ENCODE results near the gene CLNK. TPM values are rescaled to one million over a fixed set of nuclear protein-coding genes. Genes with fewer than 3 reads are reported as not detected.

The CLNK gene
- polyA plus RNA-seq, 5 donors, result 0.22 to 0.59 (median 0.46) TPM

DNA sequence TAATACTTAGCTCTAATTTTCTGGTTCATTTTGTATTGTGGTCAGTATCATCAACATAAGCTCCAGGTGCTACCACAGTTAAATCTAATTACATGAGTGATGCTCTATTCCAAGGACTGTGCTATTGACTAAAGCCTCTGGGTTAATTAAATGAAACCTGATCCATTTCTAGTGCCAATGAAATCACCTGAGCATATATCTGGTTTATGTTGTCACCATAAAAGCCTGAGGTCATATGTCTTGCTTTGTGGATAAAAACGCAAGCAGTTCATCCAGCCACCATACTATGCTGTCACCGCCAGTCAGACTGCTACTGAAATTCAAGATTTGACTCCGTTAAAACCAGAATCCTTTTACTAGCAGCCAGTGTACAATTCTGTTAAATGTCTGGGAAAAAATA, 163.1 kb downstream of the CLNK start:
- no peak for DNase-seq

DNA sequence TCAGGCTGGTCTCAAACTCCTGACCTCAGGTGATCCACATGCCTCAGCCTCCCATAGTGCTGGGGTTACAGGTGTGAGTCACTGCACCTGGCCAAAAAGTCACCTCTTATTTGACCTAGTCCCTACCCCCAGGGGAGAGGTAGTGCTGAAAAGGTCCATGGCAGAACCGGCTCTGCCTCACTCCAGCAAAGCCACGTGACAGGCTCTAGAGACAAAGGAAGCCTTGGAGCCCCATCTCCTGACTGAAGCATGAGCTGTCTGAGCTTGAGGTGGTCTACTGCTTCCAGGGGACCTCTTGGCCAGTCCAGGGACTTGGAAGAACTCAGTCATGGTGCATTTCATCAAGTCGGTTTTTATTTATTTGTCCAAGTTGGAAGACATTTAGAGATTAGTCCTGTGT, 174.8 kb downstream of the CLNK start:
- no peak for DNase-seq

DNA sequence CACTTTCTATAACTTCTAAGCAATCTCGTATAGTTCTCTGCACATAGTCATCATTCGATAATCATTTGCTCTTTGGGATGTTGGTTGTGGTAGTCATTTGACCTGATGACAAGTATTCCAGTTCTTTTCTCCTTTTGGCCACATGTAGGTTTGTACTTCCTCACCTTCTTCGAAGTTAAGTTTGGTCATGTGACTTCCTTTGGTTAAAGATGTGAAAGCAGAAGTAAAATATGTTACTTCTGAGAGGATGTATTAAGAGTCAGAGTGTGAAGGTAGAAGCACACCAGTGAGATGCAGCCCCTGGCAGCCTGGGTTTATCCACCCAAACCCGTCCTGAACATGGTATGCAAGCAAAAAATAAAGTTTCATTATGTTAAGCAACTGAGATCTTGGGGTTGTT, 178.5 kb downstream of the CLNK start:
- no peak for DNase-seq

DNA sequence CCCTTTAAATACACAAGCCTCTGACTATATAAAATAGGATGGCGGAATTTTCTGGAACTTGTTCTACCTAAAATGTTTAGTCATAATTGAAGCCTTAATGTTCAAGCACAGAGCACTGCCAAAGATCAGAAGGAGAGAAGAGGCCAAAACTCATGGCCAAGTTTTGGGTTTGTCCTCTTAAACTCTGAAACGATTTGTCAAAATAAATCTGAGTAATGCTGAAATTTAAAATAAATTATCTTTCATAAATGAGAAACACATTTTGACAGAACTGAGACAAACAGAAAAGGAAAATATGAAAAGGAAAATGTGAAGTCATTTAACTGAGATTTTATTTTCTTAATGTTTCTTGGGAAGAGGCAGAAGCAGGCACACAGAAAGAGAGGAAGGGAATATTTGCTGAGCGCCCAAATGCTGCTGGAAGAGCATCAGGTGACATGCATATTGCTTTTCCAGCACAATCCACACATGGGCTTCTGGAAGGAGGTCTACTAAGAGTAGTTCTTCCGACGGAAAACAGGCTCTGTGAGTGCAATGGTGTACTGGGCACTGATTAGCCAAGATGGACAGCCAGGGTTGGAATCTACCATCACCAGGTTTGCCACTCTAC, 179.9 kb downstream of the CLNK start:
- DNase-seq, result no peak

DNA sequence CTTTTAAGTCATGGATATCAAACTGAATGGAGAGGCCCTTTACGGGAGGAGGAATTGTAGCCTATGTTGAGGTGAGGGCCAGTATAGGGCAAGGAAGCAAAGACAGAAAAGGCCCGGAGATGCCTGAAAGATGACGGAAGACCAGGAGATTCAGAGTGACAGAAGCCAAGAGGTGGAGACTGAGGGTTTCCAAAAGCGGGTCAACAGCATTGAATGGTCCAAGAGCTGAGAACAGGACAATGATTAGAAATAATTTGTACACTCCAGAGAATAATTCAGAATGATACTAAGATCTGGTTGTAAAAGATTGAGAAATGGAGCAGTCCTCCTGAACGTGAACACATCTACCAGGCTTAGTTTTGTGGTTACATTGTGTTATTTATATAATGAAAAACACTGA, 181.9 kb downstream of the CLNK start:
- no peak for DNase-seq

DNA sequence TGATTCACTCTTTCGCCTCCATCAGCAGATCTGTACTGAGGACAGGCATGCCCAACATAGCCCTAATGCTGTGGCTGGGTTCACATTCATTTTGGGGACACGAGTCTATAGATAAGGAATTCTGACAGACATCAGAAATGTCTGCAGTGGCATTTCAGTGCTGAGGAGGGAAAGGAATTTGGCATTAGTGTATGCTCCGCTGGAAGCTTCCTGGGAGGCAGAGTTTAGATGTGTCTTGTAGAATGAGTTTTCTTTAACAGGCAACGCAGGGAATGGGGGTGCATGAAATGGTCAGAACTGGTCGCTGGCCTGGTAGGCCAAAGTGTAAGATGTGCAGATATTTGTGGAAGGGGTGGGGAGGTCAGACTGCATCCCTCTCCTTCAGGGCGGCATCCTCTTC, 183.8 kb downstream of the CLNK start:
- no peak for DNase-seq

DNA sequence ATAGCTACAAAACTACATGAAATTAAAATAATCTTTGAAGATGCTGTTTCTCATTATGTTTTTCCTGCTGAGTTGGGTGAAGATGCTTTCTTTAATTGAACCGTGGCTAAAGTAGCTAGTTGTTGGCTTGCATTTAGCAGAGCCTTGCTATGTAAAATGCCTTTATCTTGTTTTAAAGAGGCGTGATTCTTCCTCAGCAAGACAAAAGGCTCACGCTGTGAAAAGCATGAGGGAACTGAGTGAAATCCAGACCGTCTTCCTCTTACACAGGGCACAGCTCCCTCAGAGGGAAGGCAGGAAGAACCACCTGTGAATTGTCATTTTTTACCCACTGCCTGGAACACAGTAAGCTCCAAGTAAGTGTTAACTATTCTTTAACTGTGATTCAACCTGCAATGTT, 188.4 kb downstream of the CLNK start:
- no peak for DNase-seq

DNA sequence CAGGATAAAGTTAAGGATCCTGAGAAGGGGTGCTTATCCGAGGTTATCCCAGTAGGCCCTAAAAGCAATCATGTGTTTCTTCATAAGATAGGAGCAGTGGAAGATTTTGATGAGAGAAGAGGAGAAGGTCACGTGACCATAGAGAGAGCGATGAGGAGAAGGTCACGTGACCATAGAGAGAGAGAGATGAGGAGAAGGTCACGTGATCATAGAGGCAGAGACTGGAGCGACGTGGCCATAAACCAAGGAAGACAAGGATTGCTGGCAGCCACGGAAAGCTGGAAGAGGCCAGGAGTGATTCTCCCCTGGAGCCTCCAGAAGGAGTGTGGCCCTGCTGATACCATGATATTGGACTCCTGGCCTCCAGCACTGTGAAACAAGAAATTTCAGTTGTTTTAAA, 188.9 kb downstream of the CLNK start:
- no peak for DNase-seq

DNA sequence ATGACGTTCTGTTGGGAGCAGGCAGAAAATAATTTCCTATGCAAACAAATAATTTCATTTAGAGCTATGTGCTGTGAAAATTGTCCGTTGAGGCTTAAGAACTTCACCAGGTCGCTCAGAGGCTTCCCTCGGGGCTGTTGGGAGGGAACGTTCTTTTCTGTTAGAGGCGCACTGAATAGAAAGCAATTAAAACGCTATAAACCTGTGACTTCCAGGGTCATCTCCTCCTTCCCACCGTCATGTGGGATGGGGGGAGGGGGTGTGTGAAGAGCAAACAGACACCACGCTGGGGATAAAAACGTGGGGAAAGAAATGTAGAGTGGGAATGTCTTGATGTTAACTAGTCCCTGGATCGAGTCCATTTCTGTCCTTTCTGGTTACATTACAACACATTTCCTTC, 192.1 kb downstream of the CLNK start:
- DNase-seq, result no peak

DNA sequence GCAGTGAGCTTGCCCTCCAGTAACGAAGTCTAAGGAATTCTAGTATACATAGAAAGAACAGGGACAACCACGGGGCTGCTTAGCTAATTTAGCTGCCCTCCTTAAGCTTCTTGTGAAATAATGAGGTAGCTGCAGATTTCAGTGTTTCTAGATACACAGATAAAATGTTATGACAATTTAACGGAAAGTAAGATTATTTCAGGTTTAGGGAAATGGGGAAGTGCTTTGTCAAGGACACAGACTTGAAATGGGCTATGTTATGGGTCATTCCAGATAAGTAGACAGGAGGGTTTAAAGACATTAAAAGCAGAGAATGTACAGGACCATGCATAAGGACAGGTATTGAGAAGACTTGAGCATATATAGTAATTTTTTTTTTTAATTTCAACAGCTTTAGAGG, 193.2 kb downstream of the CLNK start:
- DNase-seq, result no peak

DNA sequence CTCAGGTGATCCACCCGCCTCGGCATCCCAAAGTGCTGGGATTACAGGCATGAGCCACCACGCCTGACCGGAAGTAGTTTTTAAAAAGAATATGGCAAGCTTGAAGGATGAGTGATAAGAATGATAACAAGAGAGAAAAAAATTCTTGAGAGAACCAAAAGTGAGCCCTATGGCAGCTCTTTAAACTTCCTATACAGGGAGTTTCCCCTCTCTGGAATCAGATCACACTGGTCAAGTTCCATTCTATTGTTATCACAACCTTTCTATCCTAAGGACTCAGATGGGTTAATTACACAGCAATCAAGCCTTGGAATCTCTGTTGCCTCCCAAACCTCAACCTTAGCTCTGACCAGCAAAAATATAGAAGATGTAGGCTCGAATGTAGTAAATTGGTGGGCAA, 193.6 kb downstream of the CLNK start:
- DNase-seq, result no peak

DNA sequence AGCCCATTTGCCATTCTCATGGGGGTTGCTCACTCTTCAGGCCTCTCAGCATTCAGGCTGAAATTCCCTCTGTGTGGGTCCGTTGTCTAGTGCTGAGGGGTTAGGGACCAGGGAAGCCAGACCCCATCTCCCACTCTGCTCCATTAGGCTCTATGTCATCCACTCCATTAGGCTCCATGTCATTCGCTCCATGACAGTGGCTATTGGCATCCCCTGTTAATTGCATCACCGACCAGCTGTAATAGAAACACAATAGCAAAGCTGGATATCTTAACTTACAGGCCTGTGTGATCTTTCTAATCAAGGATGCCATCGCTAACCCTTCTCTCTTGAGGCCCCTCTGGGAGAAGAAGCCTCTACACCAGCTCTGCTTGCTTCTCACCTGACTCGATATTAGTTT, 201.7 kb downstream of the CLNK start:
- no peak for DNase-seq

DNA sequence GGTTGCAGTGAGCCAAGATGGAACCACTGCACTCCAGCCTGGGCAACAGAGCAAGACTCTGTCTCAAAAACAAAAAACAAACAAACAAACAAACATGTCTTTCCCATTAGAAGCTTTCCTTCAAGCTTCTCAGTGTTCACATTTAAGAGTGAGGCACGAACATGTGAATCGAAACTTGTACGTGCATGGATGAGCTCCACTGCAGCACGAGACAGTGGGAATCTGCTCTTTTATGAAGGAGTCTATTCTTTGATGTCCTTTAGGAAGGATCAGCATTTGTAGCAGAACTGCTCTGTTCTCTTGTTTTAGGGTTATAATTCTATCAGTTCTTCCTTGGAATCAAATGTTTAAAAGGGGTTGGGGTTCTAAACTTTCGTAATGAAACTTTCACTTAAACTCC, 204.0 kb downstream of the CLNK start:
- DNase-seq, result no peak

DNA sequence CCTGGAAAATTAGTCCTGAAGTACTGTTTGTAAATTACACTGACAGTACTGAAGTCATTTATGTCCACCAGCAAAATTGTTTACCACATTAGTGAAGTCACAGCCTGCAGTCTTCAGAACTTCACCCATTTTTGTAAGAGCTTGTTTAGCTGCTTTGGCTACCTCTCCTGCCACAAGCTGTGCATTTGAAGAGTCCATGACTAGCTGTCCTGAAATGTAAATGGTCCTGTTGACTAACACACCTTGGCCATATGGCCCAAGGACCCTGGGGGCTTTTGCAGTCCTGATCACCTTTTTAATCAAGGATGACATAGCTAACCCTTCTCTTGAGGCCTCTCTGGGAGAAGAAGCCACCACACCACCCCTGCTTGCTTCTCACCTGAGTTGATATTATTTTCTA, 205.9 kb downstream of the CLNK start:
- DNase-seq, result no peak

DNA sequence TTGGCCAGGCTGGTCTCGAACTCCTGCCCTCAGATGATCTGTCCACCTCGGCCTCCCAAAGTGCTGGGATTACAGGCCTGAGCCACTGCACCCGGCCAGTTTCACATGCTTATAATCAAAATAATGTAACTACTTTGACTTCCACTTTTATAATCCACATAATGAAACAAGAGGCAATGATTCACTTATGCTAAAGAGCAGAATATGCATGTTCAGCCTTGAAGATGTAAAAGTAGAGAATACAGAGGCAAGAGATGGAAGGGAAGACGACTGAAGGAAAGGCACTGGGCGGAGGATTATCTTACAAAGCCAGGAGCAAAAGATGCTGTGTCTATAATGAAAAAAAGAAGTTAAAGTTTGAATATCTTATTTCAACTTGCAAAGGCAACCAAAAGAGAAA, 214.1 kb downstream of the CLNK start:
- DNase-seq, result no peak

DNA sequence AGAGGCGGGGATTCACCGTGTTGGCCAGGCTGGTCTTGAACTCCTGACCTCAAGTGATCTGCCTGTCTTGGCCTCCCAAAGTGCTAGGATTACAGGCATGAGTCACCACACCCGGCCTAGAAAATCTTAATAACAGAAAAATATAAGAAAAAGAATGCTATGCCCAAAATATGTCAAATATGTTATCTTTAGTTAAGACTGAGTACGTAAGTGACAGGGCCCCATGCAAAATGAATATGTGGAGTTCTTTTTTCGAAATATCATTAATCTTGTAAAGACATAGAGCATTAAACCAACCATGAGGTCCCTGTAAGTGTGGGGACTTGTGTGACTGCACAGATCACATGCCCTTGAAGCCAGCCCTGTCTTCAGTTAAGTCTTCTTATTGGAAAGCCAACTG, 218.4 kb downstream of the CLNK start:
- DNase-seq, result no peak

DNA sequence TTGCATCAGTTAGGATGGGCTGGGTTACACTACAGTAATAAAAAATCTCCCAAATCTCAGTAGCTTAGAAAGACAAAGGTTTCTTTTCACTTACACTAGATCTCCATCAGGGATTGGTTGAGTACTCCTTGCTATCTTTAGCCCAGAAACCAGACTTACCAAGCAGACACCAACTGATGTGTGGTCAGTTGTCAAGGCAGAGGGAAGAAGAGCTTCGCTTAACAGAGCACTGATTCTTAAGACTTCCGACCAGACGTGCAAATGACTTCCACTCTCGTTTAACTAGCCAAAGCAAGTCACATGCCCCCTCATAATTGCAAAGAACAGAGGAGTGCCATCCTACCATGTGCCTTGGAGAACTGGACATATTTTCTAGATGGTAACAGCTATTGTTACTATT, 221.7 kb downstream of the CLNK start:
- no peak for DNase-seq

DNA sequence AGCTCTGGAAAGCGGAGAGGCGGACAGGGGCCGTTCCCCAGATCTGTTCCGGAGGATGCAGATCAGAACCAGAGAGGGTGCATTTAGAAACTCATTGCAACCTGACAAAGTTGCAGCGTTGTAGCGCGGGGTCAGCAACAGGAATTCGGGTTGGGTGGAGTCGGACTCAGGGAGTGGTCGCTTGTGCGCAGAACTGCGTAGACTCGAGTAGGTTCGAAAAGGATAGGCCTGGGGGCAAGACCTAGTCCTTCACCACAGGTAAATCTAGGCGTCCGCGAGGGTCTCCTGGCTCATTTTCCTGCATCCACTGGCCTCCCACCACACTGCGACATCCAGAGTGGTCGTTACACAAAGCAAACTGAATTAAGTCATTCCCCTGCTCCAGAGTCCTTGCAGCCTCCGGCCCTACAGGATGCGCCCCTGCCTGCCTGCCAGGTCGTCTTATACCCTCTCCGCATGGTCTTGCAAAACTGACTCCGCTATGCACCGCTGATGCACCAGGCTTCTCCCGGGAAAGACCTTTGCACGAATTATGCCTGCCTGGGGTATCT, 222.6 kb downstream of the CLNK start:
- DNase-seq, result no peak

DNA sequence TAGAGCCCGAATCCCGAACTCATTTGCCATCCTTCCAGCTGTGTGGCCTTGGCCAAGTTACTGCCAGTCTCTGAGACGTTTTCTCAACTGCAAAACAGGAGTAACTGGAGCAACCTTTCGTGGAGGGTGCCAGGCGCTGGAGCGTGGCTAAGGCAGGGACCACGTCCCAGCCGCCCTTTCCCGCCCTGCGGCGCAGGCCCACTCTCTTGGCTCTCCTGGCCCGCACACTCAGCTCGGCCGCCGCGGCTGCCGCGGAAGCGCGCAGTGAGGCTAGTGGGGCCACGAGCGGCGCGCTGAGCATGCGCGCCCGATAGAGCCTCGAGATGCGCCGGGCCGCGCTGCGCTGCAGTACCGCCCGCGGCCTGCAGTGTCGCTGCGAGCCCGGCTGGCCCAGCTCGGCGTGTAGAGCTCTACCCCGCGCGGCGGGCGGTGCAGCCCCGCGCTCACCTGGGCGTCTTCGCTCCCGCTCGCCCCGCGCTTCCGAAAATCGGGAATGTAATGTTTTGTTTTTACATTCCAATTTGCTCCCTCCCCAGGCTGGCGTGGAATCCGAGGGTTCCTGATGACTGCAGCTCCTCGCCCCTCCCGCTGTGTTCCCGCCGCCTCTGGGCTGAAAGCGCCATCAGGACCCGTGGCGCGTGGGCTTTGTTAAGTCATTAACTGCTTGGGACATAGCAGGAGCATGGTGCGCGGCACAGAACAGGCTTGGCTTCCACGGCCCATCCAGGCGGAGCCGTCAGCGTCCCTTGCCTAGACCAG, 223.3 kb downstream of the CLNK start:
- peak; percentile 79 to 82 for DNase-seq

DNA sequence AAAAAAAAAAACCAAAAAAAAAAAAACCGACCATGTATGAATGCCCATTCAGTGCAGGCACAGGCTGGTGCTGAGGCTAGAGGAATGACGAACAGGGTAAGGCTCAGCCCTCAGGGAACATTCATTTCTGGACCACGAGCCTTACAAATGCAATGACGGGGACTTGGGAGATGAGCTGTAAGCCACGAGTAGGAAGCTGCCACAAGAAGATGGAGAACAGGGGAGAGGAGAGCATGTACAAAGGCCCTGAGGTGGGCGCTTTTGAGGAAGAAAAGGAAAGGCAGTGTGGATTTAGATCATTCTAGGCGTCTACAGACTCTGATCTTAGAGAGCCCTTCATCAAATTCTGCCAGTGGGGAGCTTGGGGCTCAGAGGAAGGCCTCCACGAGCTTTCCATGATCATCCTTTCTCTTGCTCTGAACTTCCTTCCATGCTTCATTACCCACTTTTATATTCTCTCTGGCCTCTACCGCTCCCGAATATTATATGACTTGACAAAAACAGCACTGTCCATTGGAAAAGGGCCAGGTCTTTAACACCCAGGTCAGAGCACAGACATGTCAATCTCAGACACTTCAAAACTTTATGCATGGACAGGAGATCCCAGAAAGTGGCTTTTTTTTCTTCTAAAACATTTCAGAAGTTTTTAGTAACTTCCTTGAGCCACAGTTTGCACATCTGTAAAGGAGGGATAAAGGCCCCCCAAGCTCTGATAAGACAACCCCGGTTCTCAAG, 224.1 kb downstream of the CLNK start:
- DNase-seq, result no peak

DNA sequence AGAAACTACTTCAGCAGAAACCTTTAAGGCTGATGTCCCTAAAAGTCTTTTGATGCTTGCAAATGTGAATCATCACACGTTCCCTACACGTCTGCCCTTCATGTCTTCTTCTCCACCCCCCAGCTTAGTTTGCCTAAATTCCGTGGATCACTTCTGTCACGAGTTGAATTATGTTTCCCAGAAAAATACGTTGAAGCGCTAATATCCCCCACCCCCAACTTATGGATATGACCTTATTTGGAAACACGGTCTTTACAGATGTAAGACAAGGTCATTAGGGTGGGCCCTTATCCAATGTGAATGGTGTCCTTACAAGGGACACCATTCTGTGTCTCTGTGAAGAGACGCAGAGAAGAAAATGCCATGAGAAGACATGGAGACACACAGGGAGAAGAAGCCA, 225.3 kb downstream of the CLNK start:
- DNase-seq, result no peak

DNA sequence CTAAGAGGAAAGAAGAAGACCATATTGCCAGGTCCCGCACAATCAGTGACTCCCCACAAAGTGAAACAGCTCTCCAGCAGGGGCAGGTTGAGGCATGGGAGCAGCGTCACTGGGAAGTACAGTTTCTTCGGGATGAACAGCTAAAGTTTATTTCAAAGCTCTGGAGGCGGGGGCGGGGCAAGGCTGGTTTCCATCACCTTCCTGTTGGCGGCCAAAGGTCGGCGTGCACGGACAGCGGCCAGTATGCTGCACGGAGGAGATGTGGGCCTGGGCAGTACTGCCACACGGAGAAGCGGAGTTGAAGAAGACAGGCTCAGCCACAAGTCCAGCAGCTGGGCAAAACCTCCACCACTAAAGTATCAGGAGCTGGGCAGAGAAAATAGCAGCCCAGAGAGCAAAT, 226.4 kb downstream of the CLNK start:
- no peak for DNase-seq

DNA sequence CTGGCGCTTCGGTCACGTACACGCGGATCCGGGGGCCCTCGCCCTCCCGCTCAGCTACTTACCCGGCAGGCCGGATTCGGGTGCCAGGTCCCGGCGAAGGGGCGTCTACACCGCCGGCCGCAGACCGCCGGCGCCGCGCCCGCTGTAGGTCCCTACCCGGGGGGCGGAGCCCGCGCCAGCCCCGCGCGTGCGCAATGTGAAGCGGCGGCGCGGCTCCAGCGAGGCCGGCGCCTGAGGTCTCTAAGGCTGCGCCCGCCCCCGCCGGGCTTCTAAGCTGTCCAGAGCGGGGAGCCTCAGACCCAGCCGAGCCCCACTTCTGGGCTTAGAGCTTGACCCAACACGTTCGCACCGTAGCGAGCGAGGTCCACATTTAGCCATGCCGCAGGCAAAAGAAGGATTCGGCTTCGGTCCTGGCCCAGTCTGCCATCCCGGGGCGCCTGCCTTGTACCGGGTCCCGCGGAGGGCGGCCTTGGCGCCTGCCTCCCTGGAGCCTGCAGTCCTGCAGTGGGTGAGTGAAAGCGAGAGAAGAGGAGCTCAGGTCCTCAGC, 227.2 kb downstream of the CLNK start, which contains the start of gene ZNF518B:
Gene ZNF518B, minus strand, starts transcription at position 172 of the 547 bp plus-strand sequence. CDS start 11,098 bp downstream, outside the sequence.
- DNase-seq, result peak; percentile 73 to 78
